Hematopoietic multipotent progenitor cell treated with erythropoietin and hydrocortisone succinate and interleukin-3 and kit ligand, for 6 days (in vitro differentiated cells): ENCODE measurements around the gene CRYBA1.
"Not testable (repeated sequence)": the region's sequence is repeated elsewhere in the genome, so short reads cannot be mapped to it uniquely, and the experiment has no call there.

ENCODE experiments used
- DNase-seq: peaks from one replicate; pipeline ENCODE4 v3.0.0-alpha.2; 2015

The CRYBA1 gene

DNA sequence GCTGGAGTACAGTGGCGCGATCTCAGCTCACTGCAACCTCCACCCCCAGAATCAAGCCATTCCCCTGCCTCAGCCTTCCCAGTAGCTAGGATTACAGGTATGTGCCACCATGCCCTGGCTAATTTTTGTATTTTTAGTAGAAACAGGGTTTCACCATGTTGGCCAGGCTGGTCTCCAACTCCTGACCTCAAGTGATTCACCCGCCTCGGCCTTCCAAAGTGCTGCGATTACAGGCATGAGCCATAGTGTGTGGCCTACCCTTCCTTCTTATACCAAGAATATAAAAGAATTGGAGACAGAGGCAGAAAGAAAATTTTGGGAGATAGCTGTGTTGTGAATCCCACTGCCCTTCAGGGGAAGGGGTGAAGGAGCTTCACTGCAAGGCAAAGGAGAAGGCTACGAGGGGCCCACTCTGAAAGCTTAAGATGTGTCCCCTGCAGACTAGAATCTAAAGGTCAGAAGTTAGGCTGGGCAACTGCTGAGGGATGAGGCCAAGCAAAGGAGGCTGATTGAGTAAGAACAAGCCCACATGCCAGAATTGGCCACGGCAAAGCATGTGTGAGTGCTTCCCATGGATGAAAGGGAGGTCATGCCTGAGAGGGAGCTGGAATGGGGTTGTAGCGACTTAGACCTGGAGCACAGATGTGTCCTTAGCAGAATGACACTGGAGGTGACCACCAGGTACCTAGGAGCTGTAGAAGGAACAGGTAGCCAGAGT is 8.4 kb upstream of the CRYBA1 start:
- no peak for DNase-seq

DNA sequence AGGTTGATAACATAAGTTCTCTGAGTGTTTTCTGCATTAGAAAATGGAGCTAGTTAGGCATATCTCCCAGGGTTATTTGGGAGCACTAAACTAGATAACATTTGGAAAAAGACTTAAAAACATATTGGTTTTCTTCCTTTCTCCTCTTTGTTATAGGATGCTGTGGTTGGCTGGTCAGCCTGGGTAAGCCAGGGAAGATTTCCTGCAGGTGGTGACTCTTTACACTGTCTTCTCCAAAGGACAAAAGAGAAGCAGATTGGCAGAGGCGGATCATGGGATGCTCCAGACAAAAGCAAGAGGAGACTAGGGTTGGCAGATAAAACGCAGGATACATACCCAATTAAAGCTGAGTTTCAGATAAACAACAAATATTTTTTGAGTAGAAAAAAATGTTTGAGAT is 6.2 kb upstream of the CRYBA1 start:
- DNase-seq: no peak

DNA sequence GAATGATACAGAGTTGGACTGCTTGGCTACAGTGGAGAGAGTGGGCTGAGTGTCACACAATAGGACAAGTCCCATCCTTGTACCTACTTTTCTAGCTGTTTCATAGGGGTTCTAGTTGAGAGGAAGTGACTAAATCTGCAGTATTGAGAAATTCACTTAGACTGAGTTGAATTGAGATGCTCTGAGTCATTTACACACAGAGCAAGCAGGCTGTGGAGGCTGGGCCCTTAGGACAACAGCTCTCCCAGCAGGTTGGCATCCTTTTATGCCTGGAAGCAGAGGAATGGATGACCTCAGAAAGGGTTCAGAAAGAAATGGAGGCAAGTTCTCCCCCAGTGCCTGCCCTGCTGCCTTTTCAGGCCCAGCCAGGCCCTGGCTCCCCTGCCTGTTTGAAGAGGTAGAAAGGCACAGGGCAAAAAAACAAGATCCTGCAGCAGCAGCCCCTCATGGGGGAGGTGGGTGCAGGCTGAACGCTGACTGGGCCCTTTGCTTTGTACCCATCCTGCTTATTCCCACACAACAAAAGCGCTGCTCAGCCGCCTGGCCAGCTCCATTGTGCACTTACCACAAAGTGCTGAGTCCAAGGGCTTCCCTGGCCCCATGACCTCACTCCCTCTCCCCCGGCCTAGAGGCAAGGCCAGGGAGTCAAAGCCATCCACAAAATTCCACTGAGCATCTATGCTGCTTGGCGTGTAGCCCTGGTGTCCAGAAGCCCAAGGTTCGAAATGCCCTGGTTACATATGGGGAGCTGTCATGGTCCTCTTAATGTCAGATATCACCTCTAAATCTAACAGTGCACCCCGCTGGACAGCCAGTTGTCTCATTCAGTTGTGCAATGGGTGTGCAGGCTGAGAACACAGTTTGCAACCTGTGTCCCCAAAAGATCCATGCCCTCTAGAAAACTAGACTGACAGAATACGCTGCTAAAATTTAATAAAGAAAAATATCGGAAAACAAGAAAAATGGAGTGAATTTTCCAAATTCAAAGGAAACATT is 5.4 kb upstream of the CRYBA1 start:
- DNase-seq: peak; percentile 63

DNA sequence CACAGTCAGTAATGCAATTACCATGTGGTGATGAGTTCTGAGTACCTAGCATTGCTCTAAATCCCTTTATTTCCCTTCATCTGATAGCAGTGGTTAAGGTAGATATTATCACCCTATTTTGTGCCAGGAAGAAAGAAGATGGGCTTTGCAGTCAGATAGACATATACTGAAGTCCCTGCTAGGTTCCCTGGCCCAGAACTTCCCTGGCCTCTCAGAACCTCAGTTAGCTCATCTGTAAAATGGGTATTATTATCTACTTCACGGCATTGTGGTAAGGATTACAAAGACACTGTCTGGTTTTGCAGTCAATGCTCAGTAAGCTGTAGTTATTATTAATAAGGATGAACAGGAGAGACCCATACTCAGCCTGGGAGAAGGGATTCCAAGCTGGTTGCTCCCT is 4.6 kb upstream of the CRYBA1 start:
- no peak for DNase-seq

DNA sequence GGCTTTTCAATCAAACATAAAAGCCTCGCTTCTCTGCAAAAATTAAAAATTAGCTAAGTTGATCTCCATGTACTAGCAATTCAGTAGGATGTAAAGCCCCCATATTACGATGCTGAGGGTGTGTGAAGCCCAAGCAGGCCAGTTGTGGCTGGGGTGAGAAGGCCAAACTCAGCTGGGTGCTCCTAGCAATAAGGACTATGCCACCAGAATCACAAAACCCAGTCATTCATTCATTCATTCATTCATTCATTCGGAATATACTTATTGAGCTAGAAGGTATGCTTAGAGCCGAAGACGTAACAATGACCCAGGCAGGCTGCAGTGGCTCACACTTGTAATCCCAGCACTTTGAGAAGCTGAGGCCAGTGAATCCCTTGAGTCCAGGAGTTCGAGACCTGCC is 3.9 kb upstream of the CRYBA1 start:
- DNase-seq: no peak

DNA sequence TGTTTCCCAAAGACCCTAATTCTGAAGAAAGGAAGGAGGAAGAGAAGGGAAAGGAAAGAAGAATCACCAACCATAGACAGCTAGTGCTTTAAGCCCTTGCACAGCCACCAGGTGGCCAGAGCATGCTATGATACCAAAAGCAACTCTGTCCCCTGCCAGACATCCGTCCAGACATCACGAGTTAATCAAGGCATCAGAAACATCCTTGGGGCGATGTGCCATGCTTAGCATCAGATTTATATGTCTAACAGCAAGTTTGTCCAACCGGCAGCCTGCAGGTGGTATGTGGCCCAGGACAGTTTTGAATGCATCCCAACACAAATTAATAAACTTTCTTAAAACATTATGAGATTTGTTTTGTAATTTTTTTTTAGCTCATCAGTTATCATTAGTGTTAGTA is 2.9 kb upstream of the CRYBA1 start:
- DNase-seq: peak; percentile 59

DNA sequence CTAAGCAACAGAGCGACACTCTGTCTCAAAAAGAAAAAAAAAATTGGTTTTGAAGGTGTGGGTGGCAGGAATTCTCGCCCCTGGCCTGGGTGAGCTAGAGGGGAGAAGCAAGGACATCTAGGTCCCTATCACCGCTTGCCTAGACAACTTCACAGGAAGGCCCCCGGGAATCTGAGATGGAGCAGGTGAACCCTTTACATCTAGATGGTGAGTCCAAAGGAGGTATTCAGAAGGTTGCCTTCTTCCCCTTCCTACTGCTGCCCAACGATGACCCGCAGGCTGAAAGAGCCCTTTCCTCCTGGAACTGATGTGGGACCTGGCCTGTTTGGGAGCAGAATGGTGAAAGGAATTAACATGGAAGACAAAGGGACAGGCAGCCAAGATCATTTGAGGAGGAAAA is 1.3 kb upstream of the CRYBA1 start:
- DNase-seq: no peak

DNA sequence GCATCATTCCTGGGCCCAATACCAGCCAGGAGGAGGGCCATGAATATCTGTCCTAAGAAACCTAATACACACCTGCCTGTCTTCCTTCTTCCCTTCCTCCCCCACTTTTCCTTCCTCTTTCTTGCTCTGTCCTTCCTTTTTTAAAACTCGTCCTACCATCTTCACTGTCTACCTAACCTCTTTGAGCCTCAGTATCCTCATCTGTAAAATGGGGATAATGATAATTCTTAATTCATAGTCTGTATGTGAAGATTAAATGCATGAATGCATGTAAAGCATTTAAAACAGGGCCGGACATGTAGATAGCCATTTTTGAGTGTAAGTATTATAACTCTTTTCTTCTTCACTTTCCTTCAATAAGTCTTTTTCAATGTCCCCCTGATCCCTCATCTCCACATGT is 560 bp downstream of the CRYBA1 start:
- DNase-seq: no peak

DNA sequence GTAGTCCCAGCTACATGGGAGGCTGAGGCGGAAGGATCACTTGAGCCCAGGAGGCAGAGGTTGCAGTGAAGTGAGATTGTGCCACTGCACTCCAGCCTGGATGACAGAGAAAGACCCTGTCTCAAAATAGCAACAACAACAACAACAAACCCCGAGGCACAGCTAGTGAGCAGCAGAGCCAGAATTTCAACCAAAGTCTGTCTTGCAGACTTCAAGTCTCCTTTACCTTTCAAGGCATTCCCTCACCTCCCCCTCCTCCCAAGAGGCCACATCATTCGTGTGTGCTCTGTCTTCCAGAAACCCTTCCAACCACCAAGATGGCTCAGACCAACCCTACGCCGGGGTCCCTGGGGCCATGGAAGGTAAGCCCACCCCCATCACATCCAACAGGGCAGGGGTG is 2.2 kb downstream of the CRYBA1 start:
- DNase-seq: no peak

DNA sequence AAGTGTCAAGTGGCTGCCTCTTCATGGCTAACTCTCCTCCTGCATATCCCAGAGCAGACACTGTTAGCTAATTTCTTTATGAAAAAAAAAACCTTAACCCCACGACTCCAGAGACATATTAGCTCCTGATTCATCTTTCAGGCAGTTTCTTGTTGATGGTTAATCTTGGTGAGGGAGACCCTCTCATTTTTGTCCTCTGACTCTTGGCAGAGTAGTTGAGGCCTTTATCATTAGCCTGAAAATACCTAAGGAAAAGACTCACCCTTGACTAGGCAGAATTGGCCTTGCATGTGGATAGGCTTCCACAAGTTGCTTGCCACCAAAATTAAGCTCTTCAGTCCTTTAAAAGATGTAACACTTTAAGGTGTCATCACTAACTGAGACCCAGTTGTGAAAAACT is 4.0 kb downstream of the CRYBA1 start:
- DNase-seq: no peak

DNA sequence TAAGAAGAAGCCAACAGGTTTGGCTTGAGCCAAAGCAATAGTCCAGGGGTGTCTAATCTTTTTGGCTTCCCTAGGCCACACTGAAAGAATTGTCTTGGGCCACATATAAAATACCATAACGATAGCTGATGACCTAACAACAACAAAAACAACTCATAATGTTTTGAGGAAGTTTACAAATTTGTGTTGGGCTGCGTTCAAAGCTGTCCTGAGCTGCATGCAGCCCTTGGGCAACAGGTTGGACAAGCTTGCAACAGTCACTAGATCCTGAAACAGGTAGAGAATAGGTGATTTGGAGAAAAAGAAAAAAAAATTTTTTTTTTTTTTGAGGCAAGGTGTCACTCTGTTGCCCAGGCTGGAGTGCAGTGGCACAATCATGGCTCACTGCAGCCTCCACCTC is 4.5 kb downstream of the CRYBA1 start:
- DNase-seq: no peak

DNA sequence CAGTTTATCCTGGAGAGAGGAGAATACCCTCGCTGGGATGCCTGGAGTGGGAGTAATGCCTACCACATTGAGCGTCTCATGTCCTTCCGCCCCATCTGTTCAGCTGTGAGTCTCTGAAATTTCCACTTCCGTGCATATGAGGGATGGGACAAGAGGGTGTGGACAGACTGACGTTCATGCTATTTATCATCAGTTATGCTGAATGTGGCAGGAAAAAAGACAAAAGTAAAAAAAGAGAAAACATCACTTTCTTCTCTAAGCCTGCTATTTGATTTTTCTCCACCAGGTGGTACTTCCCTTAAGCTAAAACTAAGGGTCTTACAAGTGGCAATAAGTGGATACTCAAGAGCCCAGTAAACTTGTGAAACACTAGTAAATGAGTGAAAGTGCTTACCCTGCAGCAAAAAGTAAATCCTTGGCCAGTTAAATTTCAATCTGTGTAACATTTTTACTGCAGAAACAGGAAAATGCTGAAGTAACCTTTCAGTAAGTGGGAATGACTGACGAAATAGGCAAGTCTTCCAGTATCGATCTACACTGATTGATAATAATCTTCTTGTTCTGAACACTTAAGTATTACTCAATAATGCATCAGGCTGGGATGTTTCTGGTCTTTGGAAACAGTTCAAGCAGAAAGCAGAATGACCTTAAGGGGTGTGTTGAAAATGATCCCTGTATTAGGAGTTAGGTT is 5.6 kb downstream of the CRYBA1 start:
- DNase-seq: peak; percentile 69

DNA sequence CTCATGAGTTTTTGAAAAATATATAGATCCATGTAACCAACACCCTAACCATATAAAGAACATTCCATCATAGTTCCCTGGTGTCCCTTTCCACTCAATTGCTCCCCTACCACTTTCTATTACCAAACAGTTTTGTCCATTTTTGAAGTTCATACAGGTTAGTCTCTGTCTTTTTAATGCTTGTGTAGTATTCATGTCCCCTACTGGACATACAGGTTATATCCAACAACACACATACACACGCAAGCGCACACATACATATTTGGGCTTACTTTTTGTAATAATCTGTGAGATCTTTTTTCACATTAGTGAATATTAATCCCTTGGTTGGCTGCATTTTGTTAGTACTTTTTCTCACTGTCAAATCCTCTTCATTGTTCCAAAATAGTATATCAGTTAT is 6.4 kb downstream of the CRYBA1 start:
- no peak for DNase-seq

DNA sequence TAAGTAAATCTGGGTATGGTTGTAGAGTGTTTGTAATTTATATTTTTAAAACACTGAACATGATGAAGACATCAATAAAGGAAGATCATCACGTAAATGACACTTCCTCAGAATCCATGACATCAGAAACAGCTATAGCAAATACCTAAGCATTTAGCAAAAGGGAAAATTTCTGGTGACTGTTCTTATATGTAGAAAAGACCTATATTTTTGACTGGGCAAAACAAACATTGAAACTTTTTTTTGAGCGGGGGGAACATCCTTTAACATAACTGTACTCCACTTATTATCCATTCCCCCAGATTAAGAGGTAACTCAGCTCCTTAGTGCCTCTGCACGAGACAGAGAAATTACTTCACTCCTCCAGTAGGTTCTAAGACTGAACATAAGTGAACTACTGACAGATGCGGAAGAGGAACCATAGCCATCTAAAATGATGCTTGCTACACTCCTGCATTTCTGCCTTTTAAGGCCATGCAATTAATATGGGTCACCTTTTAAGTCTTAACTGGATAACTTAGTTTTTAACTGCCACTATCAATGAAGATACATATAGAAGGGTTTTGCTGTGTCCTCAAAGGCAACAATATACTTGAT is 9.4 kb downstream of the CRYBA1 start:
- DNase-seq: no peak

DNA sequence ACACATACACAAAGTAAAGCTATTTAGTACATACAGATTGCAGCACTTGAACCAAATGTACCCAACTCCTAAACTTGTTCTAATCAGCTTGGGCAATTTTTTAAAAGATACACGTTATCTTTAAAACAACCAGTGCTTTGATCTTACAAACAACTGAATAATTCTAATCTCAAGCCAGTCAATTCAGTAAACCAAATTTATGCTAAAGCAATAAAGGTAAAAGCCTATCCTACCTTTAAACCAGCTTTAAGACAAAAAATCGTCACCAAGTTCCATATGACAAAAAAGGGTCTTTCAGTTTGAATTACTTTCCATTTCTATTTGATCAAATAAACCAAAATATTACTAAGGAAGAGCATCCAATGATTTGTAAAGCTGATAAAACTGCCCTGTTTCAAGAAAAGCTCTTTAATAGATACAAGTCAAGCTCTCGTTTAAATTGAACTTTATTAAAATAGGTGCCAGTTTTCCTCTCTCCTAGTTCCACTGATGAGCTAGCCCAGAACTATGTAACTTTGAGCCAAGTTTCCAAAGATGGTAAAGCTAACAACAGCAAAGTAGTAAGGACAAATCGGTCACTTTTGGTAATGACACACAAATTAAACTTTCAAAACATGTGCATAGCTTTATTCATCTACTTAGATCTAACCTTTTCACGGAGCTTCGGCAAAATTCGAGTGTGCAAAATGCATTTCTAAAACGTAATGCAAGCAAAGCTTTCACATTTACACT is 10.2 kb downstream of the CRYBA1 start:
- DNase-seq: no peak

DNA sequence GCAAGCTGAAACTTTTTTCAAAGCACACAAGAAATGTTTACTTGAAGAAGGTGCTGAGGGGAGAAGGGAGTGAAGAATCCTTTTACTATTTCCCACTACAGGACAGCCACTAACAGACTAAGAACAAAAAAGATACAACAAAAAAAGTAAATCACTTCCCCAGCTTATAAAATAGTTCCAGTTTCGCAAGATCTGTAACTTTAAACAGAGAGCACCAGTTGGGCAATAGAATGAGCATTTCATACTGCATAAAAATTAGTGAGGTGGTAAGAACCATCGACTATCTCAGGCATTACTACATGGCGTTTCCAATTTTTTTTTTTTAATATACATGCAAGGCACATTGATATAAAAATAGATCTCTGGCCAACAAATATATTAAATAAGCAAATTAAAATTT is 11.1 kb downstream of the CRYBA1 start:
- peak; percentile 36 for DNase-seq

DNA sequence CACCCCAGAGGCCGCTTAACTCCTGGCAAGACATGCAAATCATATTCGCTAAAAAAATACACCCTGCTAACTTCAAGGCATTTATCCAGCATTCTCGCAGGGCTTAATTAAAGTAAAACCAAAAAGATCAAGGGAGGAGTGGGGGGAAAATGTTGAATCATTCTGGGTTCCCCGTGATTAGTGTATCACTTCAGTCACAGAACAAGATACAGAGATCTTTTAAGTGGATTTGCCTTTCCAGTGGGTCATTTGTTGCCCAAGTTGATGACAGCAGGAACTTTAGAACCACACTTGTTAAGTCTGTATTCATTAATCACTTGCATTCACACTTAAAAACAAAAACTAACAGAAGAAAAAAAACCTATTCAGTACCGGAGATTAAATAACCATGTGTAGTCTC is 17.3 kb downstream of the CRYBA1 start:
- no peak for DNase-seq

DNA sequence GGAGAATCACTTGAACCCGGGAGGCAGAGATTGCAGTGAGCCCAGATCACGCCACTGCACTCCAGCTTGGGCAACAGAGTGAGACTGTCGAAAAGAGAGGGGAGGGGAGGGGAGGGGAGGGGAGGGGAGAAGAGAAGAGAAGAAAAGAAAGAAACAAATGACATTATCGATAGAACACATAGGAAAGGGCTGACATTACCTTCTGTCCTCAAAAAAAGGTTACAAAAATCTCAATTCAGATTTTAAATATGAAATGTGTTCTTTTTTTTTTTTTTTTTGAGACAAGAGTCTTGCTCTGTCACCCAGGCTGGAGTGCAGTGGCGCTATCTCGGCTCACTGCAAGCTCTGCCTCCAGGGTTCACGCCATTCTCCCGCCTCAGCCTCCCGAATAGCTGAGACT is 25.3 kb downstream of the CRYBA1 start:
- not testable (repeated sequence) for DNase-seq

DNA sequence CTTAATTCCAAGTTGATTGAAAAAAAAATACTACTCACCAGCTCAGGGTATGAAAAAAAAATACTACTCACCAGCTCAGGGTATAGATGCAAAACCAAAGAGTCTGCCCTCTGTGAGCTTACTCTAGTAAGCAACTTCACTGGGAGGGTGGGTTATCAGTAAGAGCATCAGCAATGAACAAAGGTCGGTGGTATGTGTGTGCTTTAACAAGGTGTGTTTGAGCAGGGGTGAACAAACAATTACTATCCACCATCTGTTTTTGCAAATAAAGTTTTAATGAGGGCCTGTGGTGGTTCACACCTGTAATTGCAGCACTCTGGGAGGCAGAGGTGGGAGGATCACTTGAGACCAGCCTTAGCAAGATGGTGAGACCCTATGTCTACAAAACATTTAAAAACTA is 27.3 kb downstream of the CRYBA1 start:
- DNase-seq: no peak

DNA sequence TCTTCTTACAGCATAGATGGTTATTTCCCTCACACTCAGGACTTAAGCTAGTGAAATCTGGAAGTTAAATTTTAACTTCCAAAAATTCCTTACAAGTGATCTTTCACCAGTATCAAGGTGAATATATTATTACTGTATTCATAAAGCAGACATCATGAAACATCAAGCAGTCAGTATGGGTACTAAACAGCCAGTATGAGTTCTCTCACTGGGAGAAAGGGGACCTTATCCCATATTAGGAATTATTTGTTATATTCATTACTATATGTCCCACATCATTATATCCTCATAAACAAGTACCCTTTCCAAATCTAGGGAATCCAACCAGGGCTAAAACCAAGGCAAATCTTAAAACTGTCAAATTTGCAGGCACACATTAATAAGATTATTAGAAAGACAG is 32.0 kb downstream of the CRYBA1 start:
- no peak for DNase-seq

DNA sequence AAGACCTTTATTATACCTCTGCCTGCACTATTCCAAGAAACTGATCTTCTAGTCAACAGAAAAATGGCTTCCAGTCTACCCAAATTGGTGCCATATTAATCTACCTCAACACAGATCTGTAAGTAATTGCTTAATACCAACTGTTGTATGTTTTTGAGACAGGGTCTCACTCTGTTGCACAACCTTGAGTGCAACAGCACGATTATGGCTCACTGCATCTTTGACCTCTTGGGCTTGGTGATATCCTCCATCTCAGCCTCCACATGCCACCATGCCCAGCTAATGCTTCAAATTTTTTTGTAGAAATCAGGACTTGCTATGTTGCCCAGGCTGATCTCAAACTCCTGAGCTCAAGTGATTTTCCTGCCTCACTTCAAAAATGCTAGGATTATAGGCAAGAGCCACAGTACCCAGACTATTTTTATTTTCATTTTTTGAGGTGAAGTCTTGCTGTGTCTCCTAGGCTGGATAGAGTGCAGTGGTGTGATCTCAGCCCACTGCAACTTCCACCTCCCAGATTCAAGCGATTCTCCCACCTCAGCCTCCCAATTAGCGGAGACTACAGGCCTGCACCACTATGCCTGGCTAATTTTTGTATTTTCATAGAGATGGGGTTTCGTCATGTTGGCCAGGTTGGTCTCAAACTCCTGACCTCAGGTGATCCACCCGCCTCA is 32.9 kb downstream of the CRYBA1 start:
- no peak for DNase-seq

DNA sequence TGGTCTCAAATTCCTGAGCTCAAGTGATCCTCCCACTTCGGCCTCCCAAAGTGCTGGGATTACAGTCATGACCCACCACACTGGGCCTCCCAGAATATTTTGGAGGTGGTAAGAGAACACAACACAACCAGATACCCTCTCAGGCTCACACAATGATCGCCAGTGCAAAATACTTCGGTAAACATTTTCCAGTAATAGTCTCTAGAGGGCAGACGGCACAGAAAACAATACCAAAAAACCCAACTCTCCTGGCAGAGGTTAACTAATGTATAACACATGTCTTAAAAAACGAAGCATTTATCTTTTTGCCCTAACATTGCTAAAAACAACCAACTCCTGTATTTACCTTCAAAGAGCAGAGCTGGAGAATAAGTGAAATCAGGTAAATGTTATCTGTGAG is 36.8 kb downstream of the CRYBA1 start:
- no peak for DNase-seq
